Muscle layer of duodenum (tissue), 2 donors: ENCODE measurements around the gene EPHA4.

Experiments
- H3K27ac ChIP-seq: one replicate; pipeline ENCODE4 v1.7.0; 2013; ENCODE audit warnings: mild to moderate bottlenecking, low read length
- H3K27me3 ChIP-seq: one replicate; pipeline ENCODE4 v1.7.0; 2013; ENCODE audit warnings: low read depth, mild to moderate bottlenecking, control low read depth, low read length
- H3K36me3 ChIP-seq, 2 donors: one replicate each; pipeline ENCODE4 v1.7.0; 2013; ENCODE audit warnings: low read length in 2 of 2, control low read depth in 1 of 2, mild to moderate bottlenecking in 1 of 2; ENCODE audit not compliant: insufficient read depth in 2 of 2, control insufficient read depth in 1 of 2
- H3K4me1 ChIP-seq, 2 donors: one replicate each; pipeline ENCODE4 v1.7.0; 2013; ENCODE audit warnings: low read length in 2 of 2, mild to moderate bottlenecking in 2 of 2, control low read depth in 1 of 2, moderate library complexity in 1 of 2; ENCODE audit not compliant: insufficient read depth in 2 of 2, control insufficient read depth in 1 of 2
- H3K4me3 ChIP-seq, 2 donors: one replicate each; pipeline ENCODE4 v1.7.0; 2013; ENCODE audit warnings: low read length in 2 of 2, low read depth in 1 of 2, mild to moderate bottlenecking in 1 of 2
- H3K9me3 ChIP-seq, 2 donors: one replicate each; pipeline ENCODE4 v1.7.0; 2013; ENCODE audit warnings: low read length in 2 of 2, control low read depth in 1 of 2, mild to moderate bottlenecking in 1 of 2; ENCODE audit not compliant: control insufficient read depth in 1 of 2
- donor health status: healthy.

EPHA4 gene

DNA sequence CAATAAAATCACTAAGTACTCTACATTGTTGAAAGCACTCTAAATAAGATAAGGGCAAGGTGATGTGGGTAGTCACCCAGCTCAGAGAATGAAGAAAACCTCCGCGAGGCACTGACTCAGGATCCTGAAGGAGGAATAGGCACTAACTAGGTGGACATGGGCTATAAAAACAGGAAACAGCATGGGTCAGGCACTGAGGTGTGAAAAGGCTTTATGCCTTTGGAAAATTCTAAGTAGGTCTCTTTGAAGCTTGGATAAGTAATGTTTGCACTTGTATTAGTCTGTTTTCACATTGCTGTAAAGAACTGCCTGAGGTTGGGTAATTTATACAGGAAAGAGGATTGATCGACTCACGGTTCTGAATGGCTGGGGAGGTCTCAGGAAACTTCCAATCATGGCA, 161.6 kb downstream of the EPHA4 start:
- H3K27ac ChIP-seq: no peak overlapping the region
- no peak overlapping the region for H3K4me3 ChIP-seq
- H3K9me3 ChIP-seq: no peaks in the 10 kb centered on the region
- H3K27me3 ChIP-seq: no peaks in the 10 kb centered on the region
- H3K36me3 ChIP-seq: no peaks in the 10 kb centered on the region
- no peaks in the 10 kb centered on the region for H3K4me1 ChIP-seq

DNA sequence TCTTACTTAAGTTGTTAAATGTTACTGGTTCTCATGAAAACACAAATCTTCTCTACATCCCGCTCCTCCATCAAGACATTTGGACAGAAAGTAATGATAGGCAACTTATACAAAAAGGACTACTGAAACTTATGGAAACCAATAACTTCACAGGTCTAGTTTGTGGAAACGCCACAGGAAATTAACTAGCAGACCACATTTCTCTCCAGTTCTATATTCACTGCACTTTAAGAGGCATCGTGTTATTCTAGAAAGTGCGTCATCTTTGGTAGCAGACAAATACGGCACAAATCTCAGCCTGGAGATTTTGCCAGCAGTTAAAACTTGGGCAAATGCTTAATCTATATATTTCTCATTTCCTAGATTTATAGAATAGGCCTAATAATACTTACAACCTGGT, 164.3 kb downstream of the EPHA4 start:
- Histone ChIP-seq H3K36me3 (no peaks in the 10 kb centered on the region), H3K9me3 (no peaks in the 10 kb centered on the region), H3K27ac (no peak overlapping the region), H3K27me3 (no peaks in the 10 kb centered on the region), H3K4me3 (no peak overlapping the region), H3K4me1 (no peaks in the 10 kb centered on the region)

DNA sequence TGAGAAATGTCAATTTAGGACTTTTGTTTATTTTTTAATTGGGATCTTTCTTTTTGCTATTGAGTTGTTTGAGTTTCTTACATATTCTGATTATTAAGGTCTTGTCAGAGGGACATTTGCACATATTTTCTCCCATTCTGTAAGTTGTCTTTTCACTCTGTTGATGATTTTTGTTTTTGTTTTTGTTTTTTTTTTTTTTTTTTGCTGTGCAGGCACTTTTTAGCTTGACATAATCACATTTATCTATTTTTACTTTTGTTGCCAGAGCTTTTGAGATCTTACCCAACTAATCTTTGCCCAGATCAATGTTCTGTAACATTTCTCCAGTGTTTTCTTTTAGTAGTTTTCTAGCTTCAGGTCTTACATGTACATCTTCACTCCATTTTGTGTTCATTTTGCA, 166.6 kb downstream of the EPHA4 start:
- Histone ChIP-seq H3K36me3 (no peaks in the 10 kb centered on the region), H3K4me3 (no peak overlapping the region), H3K27ac (no peak overlapping the region)

DNA sequence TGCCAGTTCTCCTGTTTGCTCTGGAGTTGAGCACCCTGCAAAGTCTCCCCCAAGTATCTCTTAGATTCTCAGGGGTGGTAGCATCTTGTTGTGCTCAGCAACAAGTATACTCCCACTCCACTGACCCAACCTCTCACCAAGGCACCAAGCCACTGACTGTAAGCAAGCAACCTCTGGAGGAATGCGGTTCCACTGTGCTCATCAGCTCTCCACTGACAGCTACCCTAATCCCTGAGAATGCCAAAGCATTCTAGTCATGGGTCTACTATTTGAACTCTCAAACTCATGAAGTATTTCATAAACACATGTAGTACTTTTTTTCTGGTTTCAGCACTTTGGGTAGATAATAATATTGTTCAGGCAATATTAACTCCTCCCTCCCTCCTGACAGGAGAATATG, 170.0 kb downstream of the EPHA4 start:
- Histone ChIP-seq H3K9me3 (peaks cover 0 to 6% of the 10 kb centered on the region in 2 donors), H3K4me3 (no peak overlapping the region), H3K4me1 (no peaks in the 10 kb centered on the region), H3K27me3 (no peaks in the 10 kb centered on the region), H3K36me3 (no peaks in the 10 kb centered on the region), H3K27ac (no peak overlapping the region)

More for the DNA sequence above, 166.6 kb downstream of the EPHA4 start:
- no peaks in the 10 kb centered on the region for H3K4me1 ChIP-seq
- H3K27me3 ChIP-seq: no peaks in the 10 kb centered on the region
- no peaks in the 10 kb centered on the region for H3K9me3 ChIP-seq

DNA sequence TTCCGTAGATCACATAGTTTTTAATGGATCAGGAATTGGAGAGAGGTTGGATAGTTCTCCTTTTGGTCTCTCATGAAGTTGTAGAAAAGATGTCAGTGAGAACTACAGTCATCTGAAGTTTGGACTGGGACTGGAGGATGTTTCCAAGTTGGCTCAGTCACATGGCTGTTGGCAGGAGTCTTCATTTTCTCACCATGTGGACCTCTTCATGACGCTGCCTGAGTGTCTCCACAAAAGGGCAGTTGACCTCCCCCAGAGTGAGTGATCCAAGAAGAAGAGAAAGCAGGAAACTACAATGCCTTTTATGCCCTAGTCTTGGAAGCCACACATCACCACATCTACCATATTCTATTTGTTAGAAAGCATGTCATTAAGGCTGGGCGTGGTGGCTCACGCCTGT, 171.7 kb downstream of the EPHA4 start:
- H3K9me3 ChIP-seq: peaks cover 0 to 6% of the 10 kb centered on the region in 2 donors
- H3K36me3 ChIP-seq: no peaks in the 10 kb centered on the region
- H3K27ac ChIP-seq: no peak overlapping the region
- H3K4me1 ChIP-seq: no peaks in the 10 kb centered on the region
- H3K27me3 ChIP-seq: no peaks in the 10 kb centered on the region
- no peak overlapping the region for H3K4me3 ChIP-seq

DNA sequence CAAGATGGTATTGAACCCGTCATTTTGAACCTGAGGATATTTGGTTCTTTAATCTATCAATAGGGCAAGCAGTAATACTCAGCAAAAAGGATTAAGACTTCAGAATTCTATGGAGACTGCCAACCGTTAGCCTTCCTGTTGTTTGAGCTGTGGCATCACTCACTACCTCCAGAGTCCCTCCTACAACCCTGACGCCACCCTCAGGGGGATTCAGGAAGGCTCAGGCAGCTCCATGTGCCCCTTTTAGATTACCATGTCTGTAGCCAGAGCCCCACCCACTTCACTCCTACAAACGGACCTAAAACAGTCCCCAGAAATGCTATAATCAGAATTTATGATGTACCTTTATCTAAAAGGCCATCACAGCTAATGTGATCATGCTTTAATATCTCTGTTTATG, 172.9 kb downstream of the EPHA4 start:
- H3K4me3 ChIP-seq: no peak overlapping the region
- H3K36me3 ChIP-seq: no peaks in the 10 kb centered on the region
- H3K27me3 ChIP-seq: no peaks in the 10 kb centered on the region
- no peak overlapping the region for H3K27ac ChIP-seq
- peaks cover 0 to 6% of the 10 kb centered on the region in 2 donors for H3K9me3 ChIP-seq
- H3K4me1 ChIP-seq: no peaks in the 10 kb centered on the region

DNA sequence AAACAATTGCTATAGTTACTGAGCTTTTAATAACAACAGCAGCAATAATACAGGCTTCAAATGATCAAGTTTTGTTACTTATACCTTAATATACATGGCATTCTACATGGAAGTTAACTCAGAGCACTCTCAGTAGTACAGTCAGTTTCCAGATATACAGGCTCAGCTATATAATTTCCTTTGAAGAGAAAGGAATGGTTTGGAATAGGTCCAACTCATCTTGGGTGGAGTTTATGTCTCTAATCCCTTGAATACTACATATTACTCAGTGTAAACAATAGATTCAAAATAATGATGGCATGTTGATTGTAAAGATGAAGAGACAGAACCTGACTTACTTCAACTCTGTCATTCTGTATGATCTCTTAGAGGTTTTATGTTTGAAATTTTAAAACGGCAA, 174.9 kb downstream of the EPHA4 start:
- Histone ChIP-seq H3K27ac (no peak overlapping the region), H3K4me3 (no peak overlapping the region), H3K4me1 (no peaks in the 10 kb centered on the region), H3K9me3 (peaks cover 0 to 6% of the 10 kb centered on the region in 2 donors), H3K36me3 (no peaks in the 10 kb centered on the region), H3K27me3 (no peaks in the 10 kb centered on the region)

DNA sequence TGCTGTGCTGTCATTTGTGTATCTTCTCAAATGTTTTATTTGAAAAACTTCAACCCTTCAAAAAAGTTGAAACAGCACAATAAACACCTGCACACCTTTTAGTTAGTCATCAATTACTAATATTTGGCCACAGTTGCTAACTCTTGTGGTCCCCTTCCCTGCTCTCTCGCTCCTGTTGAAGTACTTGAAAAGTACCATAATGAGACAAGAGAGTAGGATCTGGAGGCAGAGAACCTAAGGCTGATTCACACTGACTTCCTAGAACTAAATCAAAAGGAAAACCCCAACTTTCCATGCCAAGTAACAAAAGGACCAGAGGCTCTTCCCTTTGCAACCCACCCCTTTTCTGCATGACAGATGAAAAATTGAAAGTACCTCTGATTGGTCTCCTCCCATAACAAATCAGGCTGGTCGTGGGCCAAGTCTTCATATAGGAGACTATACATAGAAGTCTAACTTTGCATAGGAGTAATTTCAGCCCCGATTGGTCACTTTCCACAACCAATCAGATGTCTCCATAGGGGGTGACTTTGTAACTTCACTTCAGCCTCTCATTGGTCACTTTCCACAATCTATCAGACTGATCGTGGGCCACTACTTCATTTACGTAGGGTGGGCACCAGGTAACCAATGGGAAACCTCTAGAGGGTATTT, 179.7 kb downstream of the EPHA4 start:
- H3K27me3 ChIP-seq: no peaks in the 10 kb centered on the region
- no peak overlapping the region for H3K27ac ChIP-seq

DNA sequence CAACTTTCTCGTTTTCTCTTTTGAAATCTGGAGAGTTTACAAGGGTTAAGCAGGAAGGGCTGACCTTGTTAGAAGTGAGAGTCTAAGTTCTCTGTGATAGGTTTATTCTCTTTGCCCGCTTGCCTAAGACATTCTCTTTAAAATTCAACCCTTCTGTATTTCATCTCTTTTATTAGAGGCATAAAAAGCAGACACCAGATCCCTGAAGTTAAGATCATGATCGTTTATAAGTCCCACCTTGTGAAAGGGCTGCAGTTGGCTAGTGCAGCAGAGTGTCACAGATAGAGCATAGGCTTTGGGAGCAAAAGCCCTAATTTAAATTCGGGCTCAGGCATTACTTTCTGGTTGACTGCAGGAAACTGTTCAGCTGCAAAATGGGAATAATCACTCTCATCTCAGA, 181.2 kb downstream of the EPHA4 start:
- H3K27ac ChIP-seq: no peak overlapping the region
- no peak overlapping the region for H3K4me3 ChIP-seq
- peaks cover 0 to 10% of the 10 kb centered on the region in 2 donors for H3K4me1 ChIP-seq
- no peaks in the 10 kb centered on the region for H3K9me3 ChIP-seq
- H3K36me3 ChIP-seq: no peaks in the 10 kb centered on the region
- no peaks in the 10 kb centered on the region for H3K27me3 ChIP-seq

More for the DNA sequence above, 179.7 kb downstream of the EPHA4 start:
- H3K36me3 ChIP-seq: no peaks in the 10 kb centered on the region
- H3K9me3 ChIP-seq: no peaks in the 10 kb centered on the region
- no peak overlapping the region for H3K4me3 ChIP-seq
- peaks cover 0 to 10% of the 10 kb centered on the region in 2 donors for H3K4me1 ChIP-seq

DNA sequence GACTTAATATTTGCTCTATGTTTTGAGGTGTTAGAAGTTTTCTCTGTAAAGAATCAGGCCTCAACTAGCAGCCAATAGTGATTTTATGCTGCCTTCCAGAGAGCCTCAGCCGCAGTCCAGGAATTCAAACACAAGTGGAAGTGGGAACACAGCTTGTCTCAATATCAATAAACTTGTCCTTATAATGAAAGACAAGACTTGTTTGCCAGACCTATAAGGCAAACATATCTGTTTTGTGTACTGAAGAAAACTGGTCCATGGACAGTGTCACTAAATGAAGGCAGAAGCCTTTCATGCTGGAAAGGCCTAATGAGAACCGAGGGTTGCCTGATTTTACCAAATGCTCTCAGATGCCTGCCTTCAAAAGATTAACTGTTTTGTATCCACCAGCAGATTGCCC, 182.2 kb downstream of the EPHA4 start:
- H3K27ac ChIP-seq: no peak overlapping the region

DNA sequence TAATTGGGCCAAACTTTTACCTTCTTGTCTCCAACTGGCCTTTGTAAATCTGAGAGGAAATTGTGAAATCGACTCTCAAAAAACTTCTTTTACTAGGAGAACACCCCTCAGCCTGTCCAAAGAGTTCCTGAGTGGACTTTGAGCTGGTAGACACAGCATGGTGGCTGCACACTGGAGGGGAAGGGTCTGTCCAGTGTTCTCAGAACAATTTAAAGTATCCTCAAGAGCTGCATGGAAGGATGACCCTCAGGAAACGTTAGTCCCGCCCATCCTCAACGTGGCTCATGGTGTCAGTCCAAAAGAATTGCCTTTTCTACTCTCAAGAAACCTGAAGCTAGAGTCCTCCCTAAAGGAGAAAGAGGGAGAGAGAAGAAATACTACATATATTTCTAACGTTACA, 182.7 kb downstream of the EPHA4 start:
- Histone ChIP-seq H3K27me3 (no peaks in the 10 kb centered on the region), H3K4me1 (peaks cover 0 to 10% of the 10 kb centered on the region in 2 donors), H3K27ac (no peak overlapping the region), H3K36me3 (no peaks in the 10 kb centered on the region), H3K4me3 (no peak overlapping the region), H3K9me3 (no peaks in the 10 kb centered on the region)

More for the DNA sequence above, 182.2 kb downstream of the EPHA4 start:
- H3K36me3 ChIP-seq: no peaks in the 10 kb centered on the region
- H3K9me3 ChIP-seq: no peaks in the 10 kb centered on the region
- no peaks in the 10 kb centered on the region for H3K27me3 ChIP-seq
- H3K4me3 ChIP-seq: no peak overlapping the region
- H3K4me1 ChIP-seq: peaks cover 0 to 10% of the 10 kb centered on the region in 2 donors

DNA sequence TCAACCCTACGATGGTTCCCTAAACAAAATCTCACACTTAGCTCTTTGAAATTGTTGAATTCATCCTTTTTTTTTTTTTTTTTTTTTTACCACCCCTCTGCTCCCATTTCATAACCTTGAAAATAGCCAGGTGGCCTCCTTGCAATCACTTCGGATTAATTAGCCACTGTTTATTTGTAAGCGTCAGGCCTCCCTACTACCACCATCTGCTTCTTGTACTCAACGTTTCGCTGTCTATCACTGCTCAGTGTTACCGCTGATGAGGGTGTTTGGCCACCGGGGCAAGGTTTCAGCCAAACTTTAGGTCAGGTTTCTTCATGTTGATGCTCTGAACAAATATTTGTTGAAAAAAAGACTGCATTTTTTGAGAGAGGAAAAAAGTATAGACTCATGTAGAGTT, 183.2 kb downstream of the EPHA4 start:
- H3K36me3 ChIP-seq: no peaks in the 10 kb centered on the region
- H3K4me3 ChIP-seq: no peak overlapping the region
- no peak overlapping the region for H3K27ac ChIP-seq
- H3K27me3 ChIP-seq: no peaks in the 10 kb centered on the region
- H3K9me3 ChIP-seq: no peaks in the 10 kb centered on the region
- H3K4me1 ChIP-seq: peaks cover 0 to 10% of the 10 kb centered on the region in 2 donors
